Limb (tissue), 2 donors: ENCODE results near the gene TANK.
A peak's percentile ranks its signal among the peaks of the same experiment; 100 is the strongest.

Source experiments
- DNase-seq, 2 donors: peaks; one replicate each; pipeline ENCODE4 v3.0.0-alpha.2; 2016; ENCODE audit errors: extremely low spot score in 2 of 2

The TANK gene

DNA sequence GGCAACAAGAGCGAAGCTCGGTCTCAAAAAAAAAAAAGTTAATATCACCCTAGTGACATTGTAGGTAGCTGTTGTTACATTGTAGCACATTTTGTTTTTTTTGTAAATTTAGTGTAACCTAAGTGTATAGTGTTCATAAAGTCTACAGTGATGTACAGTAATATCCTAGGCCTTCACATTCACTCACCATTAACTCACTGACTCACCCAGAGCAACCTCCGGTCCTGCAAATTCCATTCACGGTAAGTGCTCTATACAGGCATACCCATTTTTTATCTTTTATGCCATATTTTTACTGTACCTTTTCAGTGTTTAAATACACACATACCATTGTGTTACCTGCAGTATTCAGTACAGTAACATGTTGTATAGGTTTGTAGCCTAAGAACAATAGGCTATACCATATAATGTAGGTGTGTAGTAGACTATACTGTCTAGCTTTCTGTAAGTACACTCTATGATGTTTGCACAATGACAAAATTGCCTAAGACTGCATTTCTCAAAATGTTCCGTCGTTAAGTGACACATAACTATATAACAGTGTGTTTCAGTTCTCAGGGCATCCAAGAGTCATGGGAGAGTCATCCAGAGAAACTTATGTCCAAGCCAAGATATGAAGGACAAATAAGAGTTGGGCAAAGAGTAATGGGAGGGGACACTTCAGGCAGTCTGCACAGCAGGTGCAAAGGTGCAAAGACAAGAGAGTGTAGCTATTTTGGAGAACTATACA, 68.4 kb downstream of the TANK start:
- DNase-seq, result no peak

GRCh38 chr2:161230959-161231358, 70.7 kb downstream of the TANK start:
- DNase-seq, result no peak

DNA sequence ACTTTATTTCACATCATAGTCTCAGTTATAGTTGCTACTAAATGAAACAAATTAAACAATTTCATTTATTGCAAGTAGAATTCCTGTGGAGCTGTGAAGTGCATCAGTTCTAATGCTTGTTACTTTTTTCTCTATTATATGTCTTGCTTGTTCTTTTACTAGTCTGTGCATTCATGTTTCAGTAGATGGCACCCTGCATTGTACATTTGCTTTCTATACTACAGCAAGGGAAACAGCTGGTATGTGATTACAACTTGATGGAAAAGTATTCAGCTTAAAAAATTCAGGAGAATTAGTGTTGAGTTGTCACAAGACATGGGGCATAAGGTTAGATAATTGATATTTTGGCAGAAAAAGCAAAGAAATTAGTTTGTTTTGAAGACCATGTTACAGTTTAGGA, 72.3 kb downstream of the TANK start:
- DNase-seq, result no peak

GRCh38 chr2:161233858-161234431, 73.7 kb downstream of the TANK start:
- DNase-seq, result no peak

DNA sequence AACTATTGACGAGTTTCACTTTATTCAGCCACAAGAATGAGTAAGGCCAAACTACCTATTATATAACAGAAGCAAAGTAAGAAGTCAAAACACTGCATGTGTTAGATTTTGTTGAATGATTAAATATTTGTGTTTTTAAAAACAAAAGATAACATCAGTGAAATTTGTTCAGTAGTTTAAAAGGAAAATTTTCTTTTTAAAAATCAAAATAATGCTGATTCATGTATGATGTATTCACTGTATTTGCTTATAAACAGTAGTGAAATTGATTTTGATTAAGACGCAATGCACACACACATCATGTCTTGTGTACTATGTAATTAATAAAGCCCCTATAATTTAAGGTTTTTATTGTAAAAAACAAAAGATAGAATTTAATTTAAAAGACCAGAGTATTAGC, 74.4 kb downstream of the TANK start:
- DNase-seq, result no peak

- peak; percentile 55 to 72 for DNase-seq
These were observed 77.4 kb downstream of the TANK start for GRCh38 chr2:161237392-161238264.

DNA sequence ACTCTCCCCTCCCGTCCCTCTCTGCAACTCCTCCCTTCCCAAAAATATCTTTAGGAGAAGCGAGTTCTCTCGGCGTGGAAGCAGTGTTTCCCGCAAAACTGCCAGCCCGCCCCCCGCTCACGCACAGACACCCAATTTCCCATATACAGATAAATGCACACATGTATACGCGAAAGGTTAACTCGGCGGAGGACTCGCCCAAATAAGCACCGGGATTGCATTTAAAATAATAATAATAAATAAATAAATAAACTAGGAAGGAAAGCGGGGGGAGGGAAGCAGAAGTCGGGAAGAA, 78.0 kb downstream of the TANK start:
- DNase-seq, result peak in 1 of 2 donors; percentile 45

DNA sequence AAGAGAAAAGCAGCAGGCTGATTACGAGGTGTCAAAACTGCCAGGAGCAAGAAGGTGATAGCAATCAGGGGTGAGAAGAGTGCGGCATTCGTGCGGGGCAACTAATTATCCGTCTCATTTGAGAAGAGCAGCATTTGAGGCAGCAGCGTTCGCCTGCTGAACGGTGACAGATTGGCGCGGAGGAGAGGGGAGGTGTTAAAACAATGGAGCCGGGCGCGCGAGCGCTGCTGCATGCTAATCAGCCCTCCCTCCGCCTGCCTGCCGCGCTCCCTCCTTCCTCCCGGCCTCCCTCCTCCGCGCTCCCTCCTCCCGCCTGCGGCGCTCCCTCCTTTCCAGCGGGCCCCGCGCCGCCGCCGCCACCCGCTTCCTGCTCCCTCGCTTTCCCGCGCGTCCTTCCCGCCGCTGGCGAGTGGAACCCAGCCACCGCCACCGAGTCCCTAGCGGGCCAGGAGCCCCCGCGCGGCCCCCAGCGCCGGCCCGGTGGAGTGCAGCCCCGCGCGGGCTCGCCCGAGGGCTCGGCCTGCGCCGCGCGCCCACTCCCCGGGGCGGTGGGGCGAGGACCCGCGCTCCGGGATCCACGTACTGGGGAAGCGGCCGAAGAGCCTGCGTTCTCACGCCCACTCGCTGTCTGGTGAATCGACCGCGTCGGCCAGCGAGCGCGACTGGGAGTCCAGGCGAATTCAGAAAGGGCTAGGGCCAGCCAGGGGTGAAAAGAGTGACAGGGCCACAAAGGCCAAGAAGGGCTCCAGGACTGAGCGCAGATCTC, 78.5 kb downstream of the TANK start:
- peak; percentile 62 to 81 for DNase-seq

GRCh38 chr2:161239326-161240109, 79.3 kb downstream of the TANK start:
- DNase-seq, result no peak

- no peak for DNase-seq
These were observed 81.7 kb downstream of the TANK start for GRCh38 chr2:161241894-161242293.

DNA sequence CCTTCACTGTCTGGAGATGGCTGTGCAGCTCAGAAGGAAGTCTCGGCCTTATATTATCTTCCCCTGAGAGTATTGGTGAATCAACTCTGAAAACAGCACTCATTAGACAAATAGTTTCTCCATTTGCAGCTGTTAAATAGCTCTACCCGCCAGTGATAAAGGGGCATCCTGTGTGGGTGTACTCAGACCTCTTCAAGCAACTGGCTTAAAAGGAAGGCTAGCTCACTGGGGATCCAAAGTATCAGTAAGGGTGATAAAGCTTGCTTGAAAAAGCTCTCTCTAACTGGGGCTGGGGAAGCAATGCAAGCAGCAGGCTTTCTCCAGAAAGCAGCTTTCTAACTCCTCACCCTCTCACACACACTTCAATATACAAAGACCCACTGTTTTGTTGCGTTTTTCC, 83.1 kb downstream of the TANK start:
- no peak for DNase-seq

DNA sequence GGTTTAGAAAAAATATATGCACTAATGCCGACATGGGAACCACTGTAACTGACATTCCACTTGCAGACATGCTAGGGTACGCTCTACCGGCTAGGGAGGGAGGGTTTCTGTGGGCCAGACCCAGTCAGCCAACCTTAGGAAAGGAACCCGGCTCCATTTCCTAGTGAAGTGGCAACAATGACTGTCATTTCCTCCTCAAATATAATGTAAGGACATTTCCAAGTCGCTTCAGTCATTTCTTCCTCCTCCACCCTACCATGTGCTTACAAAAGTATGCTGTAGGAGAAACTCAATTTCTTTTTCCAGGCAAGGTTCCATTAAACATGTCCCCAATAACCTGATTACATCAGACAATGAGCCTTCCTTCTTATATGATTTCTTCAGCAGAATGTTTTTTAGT, 83.7 kb downstream of the TANK start:
- DNase-seq, result no peak

GRCh38 chr2:161244387-161245260, 84.4 kb downstream of the TANK start:
- DNase-seq, result peak in 1 of 2 donors; percentile 48

- DNase-seq, result no peak
These were observed 85.0 kb downstream of the TANK start for GRCh38 chr2:161245261-161245553.

GRCh38 chr2:161245671-161246070, 85.4 kb downstream of the TANK start:
- DNase-seq, result no peak

- DNase-seq, result peak in 1 of 2 donors; percentile 40
These were observed 86.1 kb downstream of the TANK start for GRCh38 chr2:161246281-161246680.

DNA sequence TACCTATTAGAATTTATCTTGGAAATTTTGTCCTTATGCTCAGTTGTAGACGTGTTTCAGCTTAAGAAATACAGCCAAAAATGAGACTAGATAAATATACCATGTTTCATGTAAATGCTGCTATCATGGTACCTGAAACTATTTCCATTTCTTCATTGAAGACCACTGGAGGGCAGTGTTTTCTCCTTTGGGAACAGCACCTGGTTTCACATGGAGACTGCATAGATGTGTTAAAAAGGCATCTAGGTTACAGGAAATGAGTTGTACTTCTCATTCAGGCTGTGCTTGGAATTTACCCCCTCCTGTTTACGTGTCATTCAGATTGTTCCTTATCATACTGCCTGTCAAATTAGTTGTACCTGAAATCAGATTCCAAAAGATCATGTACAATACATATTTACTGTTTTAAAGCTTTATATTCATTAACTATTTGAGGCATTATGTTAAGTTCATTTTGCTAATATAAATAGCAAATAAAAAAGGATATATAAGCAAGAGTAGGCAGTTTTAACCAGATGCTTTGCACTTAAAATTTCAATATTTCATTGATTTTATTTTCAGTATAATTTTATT, 90.7 kb downstream of the TANK start:
- no peak for DNase-seq

- no peak for DNase-seq
These were observed 97.1 kb downstream of the TANK start for GRCh38 chr2:161257123-161257952.

DNA sequence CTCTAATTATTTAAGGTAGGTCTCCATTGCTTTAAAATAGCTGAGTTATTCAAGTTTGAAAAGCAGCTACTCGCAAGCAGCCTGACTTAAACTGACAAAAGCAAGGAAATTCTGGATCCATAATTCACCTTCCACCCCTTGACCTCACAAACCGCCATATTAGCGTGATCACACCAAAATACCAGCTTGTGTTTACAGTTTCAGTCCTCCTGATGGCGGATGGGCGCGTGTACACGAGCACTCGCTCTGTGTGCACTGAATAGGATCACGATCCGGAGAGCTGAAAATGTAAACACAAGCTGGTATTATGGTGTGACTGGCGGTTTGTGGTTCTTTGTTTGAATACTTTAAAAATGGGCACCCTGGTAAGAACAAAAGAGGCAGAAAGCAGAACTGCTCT, 105.6 kb downstream of the TANK start:
- DNase-seq, result no peak
